Neural cell (in vitro differentiated cells): ENCODE measurements around the gene MGLL.

Source experiments
- CTCF ChIP-seq: fragments of 450-650 bp; IDR thresholded peaks from 2 replicates; pipeline ENCODE4 v1.5.1; 2014; ENCODE audit warnings: antibody characterized with exemption, mild to moderate bottlenecking, moderate library complexity; ENCODE audit not compliant: poor library complexity, severe bottlenecking
- MXI1 ChIP-seq: fragments of 450-650 bp; conservative IDR thresholded peaks from 2 replicates; pipeline ENCODE4 v1.6.1; 2014; ENCODE audit warnings: antibody characterized with exemption, mild to moderate bottlenecking; ENCODE audit not compliant: poor library complexity, severe bottlenecking

DNA sequence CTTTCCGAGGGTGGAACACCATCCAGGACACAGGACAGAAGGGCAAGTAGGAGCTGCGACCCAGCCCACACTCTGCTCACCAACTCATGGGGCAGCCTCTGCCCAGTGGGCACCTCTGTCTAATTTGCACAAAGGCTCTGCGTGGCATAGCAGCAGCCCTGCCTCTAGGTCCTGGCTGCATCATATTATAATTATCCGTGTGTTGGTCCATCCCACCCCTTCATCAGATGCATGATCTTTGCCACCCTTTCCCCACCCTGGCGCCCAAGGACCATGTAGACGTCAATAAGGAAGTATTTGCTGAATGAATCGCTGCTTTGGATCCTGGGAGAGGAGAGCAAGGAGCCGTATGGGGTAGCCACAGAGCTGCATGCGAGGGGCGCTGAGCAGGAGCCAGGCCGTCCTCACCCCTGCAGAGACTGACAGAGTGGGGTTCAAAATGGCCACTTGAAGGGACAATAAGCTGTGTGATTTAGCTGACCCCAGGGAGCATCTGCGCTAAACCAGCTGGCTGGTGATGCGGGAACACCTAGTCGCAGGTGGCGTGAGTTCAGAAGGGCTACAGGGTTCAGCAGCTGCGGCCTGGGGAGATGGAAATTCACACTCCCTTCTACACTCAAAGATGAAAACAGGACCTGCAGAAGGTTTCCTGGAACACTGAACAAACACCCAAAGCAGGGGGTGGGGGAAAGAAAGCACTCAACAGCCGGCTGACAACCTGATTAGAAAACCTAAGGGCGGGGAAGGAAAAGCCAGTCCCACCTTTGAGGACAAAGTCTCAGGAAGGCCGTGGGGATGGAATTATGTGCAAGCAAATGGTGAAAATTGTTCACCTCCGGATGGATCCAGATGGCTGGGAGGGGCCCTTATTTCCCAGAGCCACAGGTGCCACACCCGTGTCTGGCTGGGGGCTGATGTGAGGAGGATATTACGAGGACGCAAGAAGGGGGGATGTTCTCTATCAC lies 6.4 kb downstream of the MGLL start:
- TF ChIP-seq CTCF = no peak
- no peak for TF ChIP-seq MXI1
